GM12878 (cell line): Measurements from ENCODE around the gene PPP1R15A. TPM values are rescaled to one million over a fixed set of nuclear protein-coding genes. Genes with fewer than 3 reads are reported as not detected.

ENCODE experiments used
- BACH1 ChIP-seq: fragments of 450-650 bp; IDR thresholded peaks from 2 replicates; pipeline ENCODE4 v1.6.1; 2017; ENCODE audit warnings: mild to moderate bottlenecking, borderline replicate concordance
- EZH2 ChIP-seq: IDR thresholded peaks from 2 replicates; pipeline ENCODE4 v1.6.1; 2012; ENCODE audit warnings: low read depth, mild to moderate bottlenecking, control low read depth, inconsistent platforms, low read length, borderline replicate concordance; ENCODE audit not compliant: control insufficient read depth
- MTA2 ChIP-seq: fragments of 450-650 bp; IDR thresholded peaks from 2 replicates; pipeline ENCODE4 v1.6.1; 2016; ENCODE audit warnings: low read depth, mild to moderate bottlenecking, moderate library complexity
- NFYB ChIP-seq: IDR thresholded peaks from 2 replicates; pipeline ENCODE4 v1.6.1; 2011; ENCODE audit warnings: low read depth, mild to moderate bottlenecking, low read length, improper control_type of control experiment, moderate library complexity; ENCODE audit not compliant: insufficient read depth
- POU2F2 ChIP-seq: IDR thresholded peaks from 3 replicates; pipeline ENCODE4 v1.6.1; 2011; ENCODE audit warnings: low read depth, mild to moderate bottlenecking, low read length, borderline replicate concordance
- RUNX3 ChIP-seq: IDR thresholded peaks from 2 replicates; pipeline ENCODE4 v1.6.1; 2012; ENCODE audit warnings: low read length, inconsistent platforms
- STAT3 ChIP-seq: IDR thresholded peaks from 2 replicates; pipeline ENCODE4 v1.6.1; 2011; ENCODE audit warnings: low read depth, low read length, improper control_type of control experiment
- SUPT20H ChIP-seq: IDR thresholded peaks from 2 replicates; pipeline ENCODE4 v1.6.1; 2011; ENCODE audit warnings: low read depth, mild to moderate bottlenecking, low read length, moderate library complexity, borderline replicate concordance; ENCODE audit not compliant: control insufficient read depth
- polyA plus RNA-seq, 11 experiments: library from polyadenylated mRNA; depleted of rRNA in 4 of 11; unstranded in 6 of 11; stranded (reverse) in 5 of 11; fragments of >200 nt; fragmentation: Nextera tagmentation in 4 of 11; fragmentation: Illumina TruSeq in 1 of 11; extraction: Ambion mirVana in 4 of 11; extraction: Trizol in 1 of 11; gene quantifications; 1 replicate in 1 of 11; 2 replicates in 10 of 11; pipeline versions ENCODE4 v1.2.1 to v1.2.3, GENCODE V29; 2011 to 2016; ENCODE audit warnings: inconsistent platforms in 2 of 11, missing spikeins in 2 of 11, low read depth in 1 of 11
- total RNA-seq, 4 experiments: library from RNA; depleted of rRNA in 3 of 4; stranded (reverse); fragments of >200 nt in 3 of 4; fragmentation: Illumina TruSeq in 1 of 4; extraction: Trizol in 1 of 4; gene quantifications; 2 replicates each; pipeline versions ENCODE4 v1.2.1 to v1.2.3, GENCODE V29; 2013 to 2021
- TF ChIP-seq, protein P1 (sequence below): IDR thresholded peaks from 2 replicates; pipeline ENCODE4 v1.6.1; 2011; ENCODE audit warnings: low read depth, mild to moderate bottlenecking, low read length, moderate library complexity, borderline replicate concordance; ENCODE audit errors: extremely low read depth
- TF ChIP-seq, protein P2 (sequence below): fragments of 450-650 bp; IDR thresholded peaks from 2 replicates; pipeline ENCODE4 v1.6.1; 2018; ENCODE audit warnings: borderline replicate concordance, mild to moderate bottlenecking; ENCODE audit not compliant: partially characterized antibody
- TF ChIP-seq, protein P3 (sequence below): IDR thresholded peaks from 2 replicates; pipeline ENCODE4 v1.6.1; 2012; ENCODE audit warnings: low read depth, low read length, improper control_type of control experiment
- TF ChIP-seq, protein P4 (sequence below): fragments of 450-650 bp; IDR thresholded peaks from 2 replicates; pipeline ENCODE4 v1.6.1; 2017; ENCODE audit warnings: mild to moderate bottlenecking, moderate library complexity
- TF ChIP-seq, protein P5 (sequence below): fragments of 450-650 bp; IDR thresholded peaks from 2 replicates; pipeline ENCODE4 v1.6.1; 2016; ENCODE audit warnings: mild to moderate bottlenecking

The PPP1R15A gene
- total and polyA plus RNA-seq, 10 of the 15 experiments (the other 5 are each of a cell fraction or from before 2014, with no cell fraction given): 0.68 to 50.8 (median 27.7) TPM

DNA sequence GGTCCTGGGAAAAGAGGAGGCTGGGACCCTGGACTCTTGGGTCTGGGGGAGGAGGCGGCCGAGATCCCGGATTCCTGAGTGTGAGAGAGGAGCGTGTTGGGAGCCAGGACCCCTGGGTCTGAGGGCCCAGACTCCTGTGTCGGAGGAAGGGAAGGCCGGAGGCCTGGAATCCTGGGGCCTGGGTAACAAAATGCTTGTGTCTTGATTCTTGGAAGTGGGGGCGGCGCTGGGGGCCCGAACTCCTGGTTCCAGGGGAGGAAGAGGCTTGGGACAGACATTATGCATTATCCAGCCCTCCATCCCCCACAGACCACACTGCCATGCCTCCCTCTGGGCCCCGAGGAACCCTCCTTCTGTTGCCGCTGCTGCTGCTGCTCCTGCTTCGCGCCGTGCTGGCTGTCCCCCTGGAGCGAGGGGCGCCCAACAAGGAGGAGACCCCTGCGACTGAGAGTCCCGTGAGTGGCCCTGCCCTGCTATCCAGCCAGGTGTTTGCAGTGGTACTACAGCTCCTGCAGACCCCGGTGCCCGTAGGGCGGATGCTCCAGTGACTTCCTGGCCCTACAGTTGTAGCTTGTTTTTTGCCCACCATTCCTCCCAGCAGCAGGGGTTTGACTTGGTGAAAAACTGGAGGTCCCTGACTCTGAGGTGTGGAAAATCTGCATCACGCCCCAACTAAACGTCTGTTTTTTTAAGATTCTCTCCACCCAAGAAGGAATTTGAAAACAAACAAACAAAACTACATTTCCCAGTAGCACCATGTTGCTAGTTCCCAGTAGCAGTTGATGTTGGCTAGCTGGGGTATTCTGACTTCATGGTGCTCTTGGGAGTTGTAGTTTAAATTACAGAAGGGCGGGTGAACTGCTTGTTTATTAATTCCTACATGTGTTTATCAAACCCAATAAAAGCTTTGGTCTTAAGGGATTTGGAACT, 28.5 kb downstream of the PPP1R15A start (continued):
- TF ChIP-seq, protein P1, sequence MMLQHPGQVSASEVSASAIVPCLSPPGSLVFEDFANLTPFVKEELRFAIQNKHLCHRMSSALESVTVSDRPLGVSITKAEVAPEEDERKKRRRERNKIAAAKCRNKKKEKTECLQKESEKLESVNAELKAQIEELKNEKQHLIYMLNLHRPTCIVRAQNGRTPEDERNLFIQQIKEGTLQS: peak; percentile 55; the same call in 1 of the 2 replicates
- TF ChIP-seq, protein P2, sequence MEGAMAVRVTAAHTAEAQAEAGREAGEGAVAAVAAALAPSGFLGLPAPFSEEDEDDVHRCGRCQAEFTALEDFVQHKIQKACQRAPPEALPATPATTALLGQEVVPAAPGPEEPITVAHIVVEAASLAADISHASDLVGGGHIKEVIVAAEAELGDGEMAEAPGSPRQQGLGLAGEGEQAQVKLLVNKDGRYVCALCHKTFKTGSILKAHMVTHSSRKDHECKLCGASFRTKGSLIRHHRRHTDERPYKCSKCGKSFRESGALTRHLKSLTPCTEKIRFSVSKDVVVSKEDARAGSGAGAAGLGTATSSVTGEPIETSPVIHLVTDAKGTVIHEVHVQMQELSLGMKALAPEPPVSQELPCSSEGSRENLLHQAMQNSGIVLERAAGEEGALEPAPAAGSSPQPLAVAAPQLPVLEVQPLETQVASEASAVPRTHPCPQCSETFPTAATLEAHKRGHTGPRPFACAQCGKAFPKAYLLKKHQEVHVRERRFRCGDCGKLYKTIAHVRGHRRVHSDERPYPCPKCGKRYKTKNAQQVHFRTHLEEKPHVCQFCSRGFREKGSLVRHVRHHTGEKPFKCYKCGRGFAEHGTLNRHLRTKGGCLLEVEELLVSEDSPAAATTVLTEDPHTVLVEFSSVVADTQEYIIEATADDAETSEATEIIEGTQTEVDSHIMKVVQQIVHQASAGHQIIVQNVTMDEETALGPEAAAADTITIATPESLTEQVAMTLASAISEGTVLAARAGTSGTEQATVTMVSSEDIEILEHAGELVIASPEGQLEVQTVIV: no peak
- TF ChIP-seq, protein P3, sequence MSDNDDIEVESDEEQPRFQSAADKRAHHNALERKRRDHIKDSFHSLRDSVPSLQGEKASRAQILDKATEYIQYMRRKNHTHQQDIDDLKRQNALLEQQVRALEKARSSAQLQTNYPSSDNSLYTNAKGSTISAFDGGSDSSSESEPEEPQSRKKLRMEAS: no peak
- TF ChIP-seq MTA2 (no peak), BACH1 (no peak), SUPT20H (no peak), EZH2 (no peak), NFYB (0 out of 2 replicates have a peak, but pooled peaks have one; percentile 37), STAT3 (no peak), RUNX3 (no peak), POU2F2 (no peak)
- TF ChIP-seq, protein P4, sequence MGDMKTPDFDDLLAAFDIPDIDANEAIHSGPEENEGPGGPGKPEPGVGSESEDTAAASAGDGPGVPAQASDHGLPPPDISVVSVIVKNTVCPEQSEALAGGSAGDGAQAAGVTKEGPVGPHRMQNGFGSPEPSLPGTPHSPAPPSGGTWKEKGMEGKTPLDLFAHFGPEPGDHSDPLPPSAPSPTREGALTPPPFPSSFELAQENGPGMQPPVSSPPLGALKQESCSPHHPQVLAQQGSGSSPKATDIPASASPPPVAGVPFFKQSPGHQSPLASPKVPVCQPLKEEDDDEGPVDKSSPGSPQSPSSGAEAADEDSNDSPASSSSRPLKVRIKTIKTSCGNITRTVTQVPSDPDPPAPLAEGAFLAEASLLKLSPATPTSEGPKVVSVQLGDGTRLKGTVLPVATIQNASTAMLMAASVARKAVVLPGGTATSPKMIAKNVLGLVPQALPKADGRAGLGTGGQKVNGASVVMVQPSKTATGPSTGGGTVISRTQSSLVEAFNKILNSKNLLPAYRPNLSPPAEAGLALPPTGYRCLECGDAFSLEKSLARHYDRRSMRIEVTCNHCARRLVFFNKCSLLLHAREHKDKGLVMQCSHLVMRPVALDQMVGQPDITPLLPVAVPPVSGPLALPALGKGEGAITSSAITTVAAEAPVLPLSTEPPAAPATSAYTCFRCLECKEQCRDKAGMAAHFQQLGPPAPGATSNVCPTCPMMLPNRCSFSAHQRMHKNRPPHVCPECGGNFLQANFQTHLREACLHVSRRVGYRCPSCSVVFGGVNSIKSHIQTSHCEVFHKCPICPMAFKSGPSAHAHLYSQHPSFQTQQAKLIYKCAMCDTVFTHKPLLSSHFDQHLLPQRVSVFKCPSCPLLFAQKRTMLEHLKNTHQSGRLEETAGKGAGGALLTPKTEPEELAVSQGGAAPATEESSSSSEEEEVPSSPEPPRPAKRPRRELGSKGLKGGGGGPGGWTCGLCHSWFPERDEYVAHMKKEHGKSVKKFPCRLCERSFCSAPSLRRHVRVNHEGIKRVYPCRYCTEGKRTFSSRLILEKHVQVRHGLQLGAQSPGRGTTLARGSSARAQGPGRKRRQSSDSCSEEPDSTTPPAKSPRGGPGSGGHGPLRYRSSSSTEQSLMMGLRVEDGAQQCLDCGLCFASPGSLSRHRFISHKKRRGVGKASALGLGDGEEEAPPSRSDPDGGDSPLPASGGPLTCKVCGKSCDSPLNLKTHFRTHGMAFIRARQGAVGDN: no peak
- TF ChIP-seq, protein P5, sequence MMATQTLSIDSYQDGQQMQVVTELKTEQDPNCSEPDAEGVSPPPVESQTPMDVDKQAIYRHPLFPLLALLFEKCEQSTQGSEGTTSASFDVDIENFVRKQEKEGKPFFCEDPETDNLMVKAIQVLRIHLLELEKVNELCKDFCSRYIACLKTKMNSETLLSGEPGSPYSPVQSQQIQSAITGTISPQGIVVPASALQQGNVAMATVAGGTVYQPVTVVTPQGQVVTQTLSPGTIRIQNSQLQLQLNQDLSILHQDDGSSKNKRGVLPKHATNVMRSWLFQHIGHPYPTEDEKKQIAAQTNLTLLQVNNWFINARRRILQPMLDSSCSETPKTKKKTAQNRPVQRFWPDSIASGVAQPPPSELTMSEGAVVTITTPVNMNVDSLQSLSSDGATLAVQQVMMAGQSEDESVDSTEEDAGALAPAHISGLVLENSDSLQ: no peak
